ENCODE results near the gene ACTA2.
A peak's percentile ranks its signal among the peaks of the same experiment; 100 is the strongest.

Gene ACTA2

DNA sequence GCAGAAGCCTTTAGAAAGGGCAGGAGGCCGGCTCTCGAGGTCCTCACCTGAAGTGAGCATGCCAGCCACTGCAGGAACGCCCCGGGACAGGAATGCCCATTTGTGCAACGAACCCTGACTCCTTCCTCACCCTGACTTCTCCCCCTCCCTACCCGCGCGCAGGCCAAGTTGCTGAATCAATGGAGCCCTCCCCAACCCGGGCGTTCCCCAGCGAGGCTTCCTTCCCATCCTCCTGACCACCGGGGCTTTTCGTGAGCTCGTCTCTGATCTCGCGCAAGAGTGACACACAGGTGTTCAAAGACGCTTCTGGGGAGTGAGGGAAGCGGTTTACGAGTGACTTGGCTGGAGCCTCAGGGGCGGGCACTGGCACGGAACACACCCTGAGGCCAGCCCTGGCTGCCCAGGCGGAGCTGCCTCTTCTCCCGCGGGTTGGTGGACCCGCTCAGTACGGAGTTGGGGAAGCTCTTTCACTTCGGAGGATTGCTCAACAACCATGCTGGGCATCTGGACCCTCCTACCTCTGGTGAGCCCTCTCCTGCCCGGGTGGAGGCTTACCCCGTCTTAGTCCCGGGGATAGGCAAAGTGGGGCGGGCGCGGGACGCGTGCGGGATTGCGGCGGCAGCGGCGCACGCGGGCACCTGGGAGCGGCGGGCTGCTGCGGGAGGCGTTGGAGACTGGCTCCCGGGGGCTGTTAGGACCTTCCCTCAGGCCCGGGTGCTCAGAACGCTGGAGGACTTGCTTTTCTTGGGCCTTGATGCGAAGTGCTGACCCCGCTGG lies 38.0 kb upstream of the ACTA2 start, which contains the start of gene FAS:
Gene FAS, plus strand, starts transcription at position 415 of the 777 bp plus-strand sequence. Its CDS starts 79 bp downstream, at position 494.
- Histone ChIP-seq H3K27me3 (ENCODE audit: control insufficient read depth in 1 of 2, insufficient read depth in 2 of 2, low read length in 2 of 2) (no peaks in the 10 kb centered on the region), H3K9ac (ENCODE audit: low read length) (peak within 1 kb of the TSS; percentile 86), H3K27ac (ENCODE audit: low read depth, low read length) (peak within 1 kb of the TSS; percentile 80), H3K9me3 (ENCODE audit: low read length) (no peaks in the 10 kb centered on the region), H3K4me1 (ENCODE audit: insufficient read depth, low read length) (peaks cover 25% of the 10 kb centered on the region), H3K36me3 (ENCODE audit: insufficient read depth, low read length) (no peaks in the 10 kb centered on the region), H3K4me3 (ENCODE audit: low read depth in 1 of 2, low read length in 2 of 2) (peak within 1 kb of the TSS; percentile 75 to 98)

DNA sequence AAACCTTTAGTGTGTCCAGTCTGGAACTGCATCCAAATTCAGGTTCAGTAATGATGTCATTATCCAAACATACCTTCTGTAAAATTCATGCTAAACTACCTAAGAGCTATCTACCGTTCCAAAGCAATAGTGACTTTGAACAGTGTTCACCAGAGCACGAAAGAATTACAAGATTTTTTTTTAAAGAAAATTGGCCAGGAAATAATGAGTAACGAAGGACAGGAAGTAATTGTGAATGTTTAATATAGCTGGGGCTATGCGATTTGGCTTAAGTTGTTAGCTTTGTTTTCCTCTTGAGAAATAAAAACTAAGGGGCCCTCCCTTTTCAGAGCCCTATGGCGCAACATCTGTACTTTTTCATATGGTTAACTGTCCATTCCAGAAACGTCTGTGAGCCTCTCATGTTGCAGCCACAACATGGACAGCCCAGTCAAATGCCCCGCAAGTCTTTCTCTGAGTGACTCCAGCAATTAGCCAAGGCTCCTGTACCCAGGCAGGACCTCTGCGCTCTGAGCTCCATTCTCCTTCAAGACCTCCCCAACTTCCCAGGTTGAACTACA lies 37.3 kb upstream of the ACTA2 start:
- Histone ChIP-seq H3K4me1 (ENCODE audit: insufficient read depth, low read length) (peaks cover 31% of the 10 kb centered on the region), H3K9ac (ENCODE audit: low read length) (peak overlapping the region; percentile 86)

DNA sequence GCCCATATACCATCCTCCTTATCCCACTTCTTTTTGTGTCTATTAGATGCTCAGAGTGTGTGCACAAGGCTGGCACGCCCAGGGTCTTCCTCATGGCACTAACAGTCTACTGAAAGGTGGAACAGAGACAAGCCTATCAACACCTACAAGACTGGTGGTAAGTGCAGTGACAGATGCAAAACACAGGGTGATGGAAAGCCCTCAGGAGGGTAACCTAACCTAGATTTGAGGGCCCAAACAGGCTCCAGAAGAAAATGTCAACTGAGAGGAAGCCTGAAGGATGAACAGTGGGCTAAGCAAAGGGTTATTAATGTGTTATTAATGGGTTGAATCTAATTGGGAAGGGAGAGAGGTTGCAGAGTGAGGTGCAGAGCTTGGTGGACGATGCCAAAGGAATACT lies 36.9 kb upstream of the ACTA2 start:
- H3K9me3 ChIP-seq (ENCODE audit: low read length), result no peaks in the 10 kb centered on the region
- peak overlapping the region in 1 of 2 donors; percentile 98 for H3K4me3 ChIP-seq (ENCODE audit: low read depth in 1 of 2, low read length in 2 of 2)
- H3K9ac ChIP-seq (ENCODE audit: low read length), result peak overlapping the region; percentile 41
- peak overlapping the region; percentile 80 for H3K27ac ChIP-seq (ENCODE audit: low read depth, low read length)
- H3K27me3 ChIP-seq (ENCODE audit: control insufficient read depth in 1 of 2, insufficient read depth in 2 of 2, low read length in 2 of 2), result no peaks in the 10 kb centered on the region
- H3K4me1 ChIP-seq (ENCODE audit: insufficient read depth, low read length), result peaks cover 33% of the 10 kb centered on the region
- H3K36me3 ChIP-seq (ENCODE audit: insufficient read depth, low read length), result no peaks in the 10 kb centered on the region

More for the DNA sequence above, 37.3 kb upstream of the ACTA2 start:
- peak overlapping the region; percentile 75 to 98 for H3K4me3 ChIP-seq (ENCODE audit: low read depth in 1 of 2, low read length in 2 of 2)
- peak overlapping the region; percentile 80 for H3K27ac ChIP-seq (ENCODE audit: low read depth, low read length)
- H3K27me3 ChIP-seq (ENCODE audit: control insufficient read depth in 1 of 2, insufficient read depth in 2 of 2, low read length in 2 of 2), result no peaks in the 10 kb centered on the region
- H3K36me3 ChIP-seq (ENCODE audit: insufficient read depth, low read length), result no peaks in the 10 kb centered on the region
- H3K9me3 ChIP-seq (ENCODE audit: low read length), result no peaks in the 10 kb centered on the region

DNA sequence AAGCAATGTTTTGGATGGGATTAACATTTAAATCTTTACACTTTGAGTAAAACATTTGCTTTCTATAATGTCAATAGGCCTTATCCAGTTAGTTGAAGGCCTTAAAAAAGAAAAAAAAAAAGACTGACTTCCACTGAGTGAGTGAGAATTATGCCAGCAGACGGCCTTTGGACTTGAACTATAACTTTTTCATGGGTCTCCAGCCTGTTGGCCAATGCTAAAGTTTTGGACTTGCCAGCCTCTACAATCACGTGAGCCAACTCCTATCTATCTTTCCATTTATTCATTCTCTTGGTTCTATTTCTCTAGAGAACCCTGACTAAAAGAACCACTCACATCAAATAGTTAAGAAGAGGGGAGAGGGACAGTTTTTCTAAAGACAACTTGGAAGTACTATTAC lies 35.3 kb upstream of the ACTA2 start:
- Histone ChIP-seq H3K9ac (ENCODE audit: low read length) (no peak overlapping the region), H3K27ac (ENCODE audit: low read depth, low read length) (peak overlapping the region; percentile 27), H3K9me3 (ENCODE audit: low read length) (no peaks in the 10 kb centered on the region), H3K4me3 (ENCODE audit: low read depth in 1 of 2, low read length in 2 of 2) (no peak overlapping the region), H3K27me3 (ENCODE audit: control insufficient read depth in 1 of 2, insufficient read depth in 2 of 2, low read length in 2 of 2) (no peaks in the 10 kb centered on the region), H3K4me1 (ENCODE audit: insufficient read depth, low read length) (peaks cover 48% of the 10 kb centered on the region), H3K36me3 (ENCODE audit: insufficient read depth, low read length) (no peaks in the 10 kb centered on the region)

DNA sequence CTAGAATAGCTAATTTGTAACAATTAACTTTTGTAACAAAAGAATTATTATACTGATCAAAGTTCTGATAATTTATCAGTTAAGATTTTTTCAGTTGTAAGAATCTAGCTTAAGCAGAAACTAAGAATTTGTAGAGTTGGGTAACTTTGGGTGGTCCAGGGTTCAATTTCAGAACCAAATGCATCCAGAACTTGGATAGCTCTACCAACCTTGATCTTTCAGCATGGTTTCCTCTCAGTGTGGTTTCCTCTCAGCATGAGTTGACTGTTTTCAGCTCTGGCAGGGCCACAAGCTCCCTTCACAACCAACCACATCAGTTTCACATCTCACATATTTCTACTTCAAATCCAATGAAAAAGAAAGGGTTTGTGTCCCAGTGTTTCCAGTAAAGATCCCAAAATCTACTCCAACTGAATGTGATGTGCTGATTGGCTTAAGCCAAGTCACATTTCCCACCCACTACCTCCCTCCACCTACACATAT lies 34.7 kb upstream of the ACTA2 start:
- Histone ChIP-seq H3K9ac (ENCODE audit: low read length) (no peak overlapping the region), H3K27me3 (ENCODE audit: control insufficient read depth in 1 of 2, insufficient read depth in 2 of 2, low read length in 2 of 2) (no peaks in the 10 kb centered on the region), H3K4me3 (ENCODE audit: low read depth in 1 of 2, low read length in 2 of 2) (no peak overlapping the region), H3K36me3 (ENCODE audit: insufficient read depth, low read length) (no peaks in the 10 kb centered on the region), H3K9me3 (ENCODE audit: low read length) (no peaks in the 10 kb centered on the region), H3K4me1 (ENCODE audit: insufficient read depth, low read length) (peaks cover 54% of the 10 kb centered on the region), H3K27ac (ENCODE audit: low read depth, low read length) (no peak overlapping the region)

DNA sequence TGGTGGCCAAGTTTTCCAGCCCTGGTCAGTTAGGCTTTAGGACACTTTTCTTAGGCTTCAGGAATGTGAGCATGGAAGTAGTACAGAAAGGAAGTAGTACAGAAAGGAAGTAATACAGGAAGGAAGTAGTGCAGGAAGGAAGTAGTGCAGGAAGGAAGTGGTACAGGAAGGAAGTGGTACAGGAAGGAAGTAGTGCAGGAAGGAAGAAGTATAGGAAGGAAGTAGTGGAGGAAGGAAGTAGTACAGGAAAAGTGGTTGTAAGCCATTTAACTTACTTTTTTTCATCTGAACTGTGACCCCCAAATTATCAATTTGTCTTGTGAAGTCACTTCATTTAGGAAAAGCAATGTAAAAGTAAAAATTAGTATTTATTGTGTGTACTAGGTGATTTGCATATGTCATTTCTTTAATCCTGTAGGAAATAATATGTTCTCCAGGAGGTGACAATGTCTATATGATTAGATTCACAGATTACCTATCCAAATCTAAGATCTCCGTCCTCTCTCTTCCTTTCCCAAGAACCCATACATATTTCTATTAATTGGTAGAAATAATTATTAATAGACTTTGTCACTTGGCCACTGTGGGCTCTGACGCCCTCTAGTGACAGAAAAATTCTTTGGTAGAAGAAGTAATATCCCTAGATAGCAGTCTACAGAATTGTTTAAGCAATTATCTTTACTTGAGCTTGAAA lies 34.1 kb upstream of the ACTA2 start:
- no peak overlapping the region for H3K4me3 ChIP-seq (ENCODE audit: low read depth in 1 of 2, low read length in 2 of 2)
- H3K9ac ChIP-seq (ENCODE audit: low read length), result no peak overlapping the region
- H3K27ac ChIP-seq (ENCODE audit: low read depth, low read length), result no peak overlapping the region
- no peaks in the 10 kb centered on the region for H3K36me3 ChIP-seq (ENCODE audit: insufficient read depth, low read length)
- H3K27me3 ChIP-seq (ENCODE audit: control insufficient read depth in 1 of 2, insufficient read depth in 2 of 2, low read length in 2 of 2), result no peaks in the 10 kb centered on the region
- H3K4me1 ChIP-seq (ENCODE audit: insufficient read depth, low read length), result peaks cover 54% of the 10 kb centered on the region
- no peaks in the 10 kb centered on the region for H3K9me3 ChIP-seq (ENCODE audit: low read length)

DNA sequence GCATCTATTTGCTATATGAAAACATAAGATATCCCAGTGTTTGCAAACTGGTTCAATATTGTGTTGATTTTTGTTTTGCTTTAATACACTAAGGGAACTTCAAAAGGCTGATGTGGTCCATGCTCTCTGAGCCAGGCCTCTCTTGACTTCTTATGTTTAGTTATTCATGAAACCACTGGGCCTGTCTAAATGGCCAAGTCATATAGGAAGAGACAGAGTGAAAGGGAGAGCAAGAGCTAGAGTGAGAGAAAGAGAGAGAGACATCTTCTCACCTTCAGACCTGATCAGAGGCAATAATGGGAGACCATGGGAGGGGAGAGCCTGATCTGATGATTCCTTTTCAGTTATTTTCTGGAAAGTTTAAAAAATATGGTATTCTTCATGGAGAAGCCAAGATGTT lies 32.0 kb upstream of the ACTA2 start:
- Histone ChIP-seq H3K4me3 (ENCODE audit: low read depth in 1 of 2, low read length in 2 of 2) (no peak overlapping the region), H3K27me3 (ENCODE audit: control insufficient read depth in 1 of 2, insufficient read depth in 2 of 2, low read length in 2 of 2) (no peaks in the 10 kb centered on the region), H3K9me3 (ENCODE audit: low read length) (no peaks in the 10 kb centered on the region), H3K9ac (ENCODE audit: low read length) (no peak overlapping the region), H3K4me1 (ENCODE audit: insufficient read depth, low read length) (peaks cover 69% of the 10 kb centered on the region), H3K27ac (ENCODE audit: low read depth, low read length) (no peak overlapping the region), H3K36me3 (ENCODE audit: insufficient read depth, low read length) (no peaks in the 10 kb centered on the region)

DNA sequence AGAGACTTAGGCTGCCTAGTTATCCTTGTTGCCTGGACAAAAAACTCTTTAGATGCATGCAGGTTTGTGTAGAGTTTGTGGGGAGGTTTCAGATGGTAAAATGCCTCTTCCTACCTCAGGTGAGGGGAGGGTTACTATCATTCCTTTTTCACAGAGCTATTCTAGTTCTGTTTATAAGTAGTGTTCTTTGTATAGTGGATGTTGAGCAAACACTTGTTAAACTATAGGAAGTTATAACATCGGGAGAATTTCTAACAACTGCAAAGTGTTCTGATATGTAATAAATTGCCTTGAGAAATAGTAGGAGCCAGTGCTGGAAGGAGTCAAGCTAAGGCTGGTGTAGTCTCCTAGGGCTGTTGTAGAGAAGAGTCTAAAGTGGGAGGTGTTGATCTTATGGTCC lies 31.4 kb upstream of the ACTA2 start:
- Histone ChIP-seq H3K9ac (ENCODE audit: low read length) (no peak overlapping the region), H3K27ac (ENCODE audit: low read depth, low read length) (peak overlapping the region; percentile 43), H3K9me3 (ENCODE audit: low read length) (no peaks in the 10 kb centered on the region), H3K36me3 (ENCODE audit: insufficient read depth, low read length) (no peaks in the 10 kb centered on the region), H3K4me3 (ENCODE audit: low read depth in 1 of 2, low read length in 2 of 2) (no peak overlapping the region), H3K4me1 (ENCODE audit: insufficient read depth, low read length) (peaks cover 67% of the 10 kb centered on the region), H3K27me3 (ENCODE audit: control insufficient read depth in 1 of 2, insufficient read depth in 2 of 2, low read length in 2 of 2) (no peaks in the 10 kb centered on the region)

DNA sequence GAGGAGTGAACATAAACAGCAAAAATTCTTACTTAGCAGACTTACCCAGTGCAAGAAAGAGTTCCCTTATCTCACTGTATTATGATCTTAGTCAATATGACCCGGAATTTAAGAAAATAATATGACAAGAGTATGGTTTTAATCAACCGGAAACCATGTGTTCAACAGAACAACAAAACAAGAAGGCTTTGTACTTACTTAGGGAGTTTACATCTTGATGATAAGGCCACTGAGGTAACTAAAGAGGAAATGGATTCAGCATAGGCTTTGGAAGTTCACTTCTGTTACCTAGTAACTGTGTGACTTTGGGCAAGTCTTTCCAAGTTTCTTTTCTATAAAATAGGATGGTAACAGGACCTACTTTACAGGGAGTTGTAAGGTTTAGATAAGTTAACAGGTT lies 30.6 kb upstream of the ACTA2 start:
- Histone ChIP-seq H3K4me3 (ENCODE audit: low read depth in 1 of 2, low read length in 2 of 2) (no peak overlapping the region), H3K9ac (ENCODE audit: low read length) (peak overlapping the region; percentile 50), H3K4me1 (ENCODE audit: insufficient read depth, low read length) (peaks cover 72% of the 10 kb centered on the region), H3K9me3 (ENCODE audit: low read length) (no peaks in the 10 kb centered on the region), H3K36me3 (ENCODE audit: insufficient read depth, low read length) (no peaks in the 10 kb centered on the region), H3K27me3 (ENCODE audit: control insufficient read depth in 1 of 2, insufficient read depth in 2 of 2, low read length in 2 of 2) (no peaks in the 10 kb centered on the region), H3K27ac (ENCODE audit: low read depth, low read length) (peak overlapping the region; percentile 82)

DNA sequence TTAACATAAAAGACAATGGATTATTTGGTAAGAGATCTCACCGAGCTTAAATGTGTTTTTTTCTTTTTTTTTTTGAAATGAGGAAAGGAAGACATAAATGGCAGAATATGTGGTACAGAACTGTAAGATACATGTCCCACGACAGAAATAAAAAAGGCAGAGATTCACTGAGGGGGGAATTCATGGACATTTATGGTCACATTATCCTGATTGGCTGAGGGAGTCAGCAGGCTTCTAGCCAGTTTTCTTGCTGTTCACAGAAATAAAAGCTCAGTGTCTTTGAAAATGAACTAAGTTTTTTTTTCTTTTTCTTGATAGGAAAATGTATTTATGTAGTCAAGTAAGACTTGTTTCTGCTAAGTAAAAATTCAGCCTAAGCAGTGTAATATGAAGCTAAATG lies 29.8 kb upstream of the ACTA2 start:
- Histone ChIP-seq H3K27ac (ENCODE audit: low read depth, low read length) (peak overlapping the region; percentile 82), H3K9me3 (ENCODE audit: low read length) (no peaks in the 10 kb centered on the region), H3K27me3 (ENCODE audit: control insufficient read depth in 1 of 2, insufficient read depth in 2 of 2, low read length in 2 of 2) (no peaks in the 10 kb centered on the region), H3K4me3 (ENCODE audit: low read depth in 1 of 2, low read length in 2 of 2) (no peak overlapping the region), H3K4me1 (ENCODE audit: insufficient read depth, low read length) (peaks cover 72% of the 10 kb centered on the region), H3K36me3 (ENCODE audit: insufficient read depth, low read length) (no peaks in the 10 kb centered on the region), H3K9ac (ENCODE audit: low read length) (peak overlapping the region; percentile 50)

DNA sequence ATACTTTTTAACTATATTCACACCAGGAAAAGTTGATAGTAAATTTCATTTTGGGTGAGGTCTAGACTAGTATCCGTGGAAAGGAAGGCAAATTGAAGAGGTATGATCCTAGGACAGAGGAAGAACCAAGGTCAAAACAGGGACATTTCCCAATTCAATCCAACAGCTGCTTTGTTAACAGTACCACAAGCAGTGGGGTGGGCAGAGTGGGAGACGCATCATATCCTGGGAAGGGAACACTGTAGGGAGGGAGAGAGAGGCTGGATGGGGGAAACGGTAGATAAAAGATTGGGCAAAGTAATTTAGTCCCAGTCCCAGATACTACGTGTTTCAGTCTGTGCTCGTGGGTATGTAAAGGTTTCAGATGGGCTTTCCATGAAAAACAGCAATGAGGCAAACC lies 28.9 kb upstream of the ACTA2 start:
- no peaks in the 10 kb centered on the region for H3K9me3 ChIP-seq (ENCODE audit: low read length)
- peaks cover 69% of the 10 kb centered on the region for H3K4me1 ChIP-seq (ENCODE audit: insufficient read depth, low read length)

More for the DNA sequence above, 28.9 kb upstream of the ACTA2 start:
- Histone ChIP-seq H3K9ac (ENCODE audit: low read length) (peak overlapping the region; percentile 50), H3K27ac (ENCODE audit: low read depth, low read length) (peak overlapping the region; percentile 67), H3K27me3 (ENCODE audit: control insufficient read depth in 1 of 2, insufficient read depth in 2 of 2, low read length in 2 of 2) (no peaks in the 10 kb centered on the region), H3K4me3 (ENCODE audit: low read depth in 1 of 2, low read length in 2 of 2) (no peak overlapping the region), H3K36me3 (ENCODE audit: insufficient read depth, low read length) (no peaks in the 10 kb centered on the region)

Measured in muscle layer of colon (tissue), 2 donors.